Liver (tissue), 3 donors: ENCODE data around the gene AMBRA1.

Source experiments
- ATF3 ChIP-seq: IDR thresholded peaks from 2 replicates; pipeline ENCODE4 v1.6.1; 2016; ENCODE audit warnings: antibody characterized with exemption
- FOXA1 ChIP-seq: IDR thresholded peaks from 2 replicates; pipeline ENCODE4 v1.6.1; 2016; ENCODE audit warnings: antibody characterized with exemption
- GABPA ChIP-seq, 2 donors: IDR thresholded peaks in 1 of 2; conservative IDR thresholded peaks in 1 of 2; 2 replicates each; pipeline ENCODE4 v1.6.1; 2016; ENCODE audit warnings: antibody characterized with exemption in 2 of 2, mild to moderate bottlenecking in 1 of 2, moderate library complexity in 1 of 2
- RAD21 ChIP-seq, 2 donors: IDR thresholded peaks; 2 replicates each; pipeline ENCODE4 v1.6.1; 2016; ENCODE audit warnings: antibody characterized with exemption in 2 of 2, mild to moderate bottlenecking in 2 of 2
- YY1 ChIP-seq: IDR thresholded peaks from 2 replicates; pipeline ENCODE4 v1.6.1; 2016; ENCODE audit warnings: antibody characterized with exemption, mild to moderate bottlenecking
- TF ChIP-seq, protein P1 (sequence below): fragments of 150-350 bp; IDR thresholded peaks from 2 replicates; pipeline ENCODE4 v1.5.1; 2017; ENCODE audit warnings: improper control_type of control experiment, low read depth, low read length; ENCODE audit not compliant: missing input control
- donor health status: healthy.
- donor health status: healthy.

DNA sequence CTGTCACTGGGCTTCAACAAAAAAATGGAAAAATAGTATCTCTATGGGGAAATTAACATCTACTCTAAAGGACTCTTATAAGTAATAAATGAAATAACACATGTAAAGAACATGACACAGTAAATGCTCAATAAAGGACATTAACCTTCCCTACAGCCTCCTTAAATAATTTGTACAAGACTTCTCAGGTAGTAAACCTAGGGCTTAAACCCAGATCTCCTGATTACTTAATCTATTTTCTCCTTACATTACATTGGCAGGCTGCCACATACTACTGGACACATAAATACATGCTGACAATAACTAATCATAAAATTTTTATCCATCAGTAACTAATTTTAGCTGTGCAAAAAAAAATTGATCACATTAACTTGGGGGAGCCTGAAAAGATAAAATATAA, 4.9 kb downstream of the AMBRA1 start:
- TF ChIP-seq GABPA (IDR thresholded peaks at IDR 0.05 in 1 of 2, conservative IDR thresholded peaks at IDR 0.05 in 1 of 2) (no peak), YY1 (no peak), ATF3 (no peak), FOXA1 (no peak), RAD21 (IDR thresholded peaks at IDR 0.05) (no peak)
- TF ChIP-seq, protein P1, sequence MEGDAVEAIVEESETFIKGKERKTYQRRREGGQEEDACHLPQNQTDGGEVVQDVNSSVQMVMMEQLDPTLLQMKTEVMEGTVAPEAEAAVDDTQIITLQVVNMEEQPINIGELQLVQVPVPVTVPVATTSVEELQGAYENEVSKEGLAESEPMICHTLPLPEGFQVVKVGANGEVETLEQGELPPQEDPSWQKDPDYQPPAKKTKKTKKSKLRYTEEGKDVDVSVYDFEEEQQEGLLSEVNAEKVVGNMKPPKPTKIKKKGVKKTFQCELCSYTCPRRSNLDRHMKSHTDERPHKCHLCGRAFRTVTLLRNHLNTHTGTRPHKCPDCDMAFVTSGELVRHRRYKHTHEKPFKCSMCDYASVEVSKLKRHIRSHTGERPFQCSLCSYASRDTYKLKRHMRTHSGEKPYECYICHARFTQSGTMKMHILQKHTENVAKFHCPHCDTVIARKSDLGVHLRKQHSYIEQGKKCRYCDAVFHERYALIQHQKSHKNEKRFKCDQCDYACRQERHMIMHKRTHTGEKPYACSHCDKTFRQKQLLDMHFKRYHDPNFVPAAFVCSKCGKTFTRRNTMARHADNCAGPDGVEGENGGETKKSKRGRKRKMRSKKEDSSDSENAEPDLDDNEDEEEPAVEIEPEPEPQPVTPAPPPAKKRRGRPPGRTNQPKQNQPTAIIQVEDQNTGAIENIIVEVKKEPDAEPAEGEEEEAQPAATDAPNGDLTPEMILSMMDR, result no peak
